ENCODE results near the gene TMEM38B. TPM values are rescaled to one million over a fixed set of nuclear protein-coding genes. Genes with fewer than 3 reads are reported as not detected.

Gene TMEM38B
- total RNA-seq, 1 donor from 2014 or later = 12.1 TPM

DNA sequence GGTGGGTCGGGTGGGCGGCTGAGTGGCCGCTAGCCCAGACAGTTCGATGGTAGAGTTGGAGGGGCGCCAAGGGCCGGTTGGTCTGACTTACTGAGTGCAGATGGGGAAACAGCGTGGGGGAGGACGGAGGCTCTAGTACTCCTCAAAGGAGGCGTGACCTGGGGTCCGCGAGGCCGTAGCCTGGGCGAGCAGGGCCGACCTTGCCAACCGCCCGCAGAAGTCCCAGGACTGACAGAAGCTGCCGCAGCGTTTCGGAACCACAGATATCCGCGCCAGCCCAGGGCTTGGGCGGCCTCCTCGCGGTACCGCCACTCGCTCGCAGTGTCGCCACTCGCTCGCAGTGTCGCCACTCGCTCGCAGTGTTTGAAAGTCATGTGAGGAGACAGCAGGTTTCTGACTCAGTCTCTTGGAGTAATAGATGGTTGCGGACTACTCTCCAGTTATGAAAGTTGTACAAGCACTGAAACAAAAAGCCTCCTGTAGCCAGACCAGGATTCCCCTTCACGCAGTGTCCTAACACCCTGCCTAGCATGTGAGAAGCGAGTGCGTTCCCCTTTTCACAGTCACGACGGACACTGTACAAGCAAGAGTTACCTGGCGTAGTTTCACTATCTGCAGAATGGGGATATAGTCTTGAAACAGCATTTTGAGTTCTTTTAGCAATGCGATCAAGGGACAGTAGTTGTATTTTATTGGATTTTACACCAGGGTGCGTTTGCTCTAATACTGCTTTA lies 674 bp downstream of the TMEM38B start:
- no peaks in the 10 kb centered on the region for H3K9me3 Mint-ChIP-seq (ENCODE audit: low read depth)
- H3K27ac Mint-ChIP-seq (ENCODE audit: unreplicated experiment) = peak overlapping the region; percentile 76
- TF ChIP-seq, protein P1, sequence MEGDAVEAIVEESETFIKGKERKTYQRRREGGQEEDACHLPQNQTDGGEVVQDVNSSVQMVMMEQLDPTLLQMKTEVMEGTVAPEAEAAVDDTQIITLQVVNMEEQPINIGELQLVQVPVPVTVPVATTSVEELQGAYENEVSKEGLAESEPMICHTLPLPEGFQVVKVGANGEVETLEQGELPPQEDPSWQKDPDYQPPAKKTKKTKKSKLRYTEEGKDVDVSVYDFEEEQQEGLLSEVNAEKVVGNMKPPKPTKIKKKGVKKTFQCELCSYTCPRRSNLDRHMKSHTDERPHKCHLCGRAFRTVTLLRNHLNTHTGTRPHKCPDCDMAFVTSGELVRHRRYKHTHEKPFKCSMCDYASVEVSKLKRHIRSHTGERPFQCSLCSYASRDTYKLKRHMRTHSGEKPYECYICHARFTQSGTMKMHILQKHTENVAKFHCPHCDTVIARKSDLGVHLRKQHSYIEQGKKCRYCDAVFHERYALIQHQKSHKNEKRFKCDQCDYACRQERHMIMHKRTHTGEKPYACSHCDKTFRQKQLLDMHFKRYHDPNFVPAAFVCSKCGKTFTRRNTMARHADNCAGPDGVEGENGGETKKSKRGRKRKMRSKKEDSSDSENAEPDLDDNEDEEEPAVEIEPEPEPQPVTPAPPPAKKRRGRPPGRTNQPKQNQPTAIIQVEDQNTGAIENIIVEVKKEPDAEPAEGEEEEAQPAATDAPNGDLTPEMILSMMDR (IDR thresholded peaks at IDR 0.05) = peak; percentile 19
- H3K27me3 Mint-ChIP-seq (ENCODE audit: low read depth) = peaks cover 15% of the 10 kb centered on the region
- H3K4me3 Mint-ChIP-seq (ENCODE audit: unreplicated experiment) = peak overlapping the region; percentile 82
- peak; percentile 89 for DNase-seq (ENCODE audit: low spot score)
- peaks cover 29% of the 10 kb centered on the region for H3K4me1 Mint-ChIP-seq (ENCODE audit: low read depth)
- H3K36me3 Mint-ChIP-seq (ENCODE audit: low read depth) = no peaks in the 10 kb centered on the region

DNA sequence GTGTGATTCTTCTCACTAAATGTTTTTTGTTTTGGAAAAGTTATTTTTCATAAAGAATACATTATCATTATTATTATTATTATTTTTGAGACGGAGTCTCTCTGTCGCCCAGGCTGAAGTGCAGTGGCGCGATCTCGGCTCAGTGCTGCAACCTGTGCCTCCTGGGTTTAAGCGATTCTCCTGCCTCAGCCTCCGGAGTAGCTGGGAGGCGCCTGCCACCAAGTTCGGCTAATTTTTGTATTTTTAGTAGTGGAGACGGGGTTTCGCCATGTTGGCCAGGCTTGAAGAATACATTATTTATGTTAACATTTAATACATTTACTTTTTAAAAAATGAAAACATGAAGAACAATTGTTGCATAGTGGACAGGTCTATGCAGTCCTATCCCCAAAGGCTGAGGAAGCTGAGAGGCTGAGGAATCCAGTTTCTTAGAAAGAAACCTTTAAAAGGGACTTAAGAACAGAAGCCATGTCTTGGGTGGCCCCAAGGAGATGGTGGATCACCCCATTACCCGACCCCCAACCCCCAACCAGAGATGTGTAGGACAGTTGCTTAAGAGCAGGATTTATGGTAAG lies 2.0 kb downstream of the TMEM38B start:
- DNase-seq (ENCODE audit: low spot score) = no peak
- TF ChIP-seq, protein P1 (IDR thresholded peaks at IDR 0.05) = no peak
- Mint-ChIP-seq H3K4me1 (ENCODE audit: low read depth) (peaks cover 32% of the 10 kb centered on the region), H3K9me3 (ENCODE audit: low read depth) (no peaks in the 10 kb centered on the region), H3K27me3 (ENCODE audit: low read depth) (peaks cover 13% of the 10 kb centered on the region), H3K27ac (ENCODE audit: unreplicated experiment) (no peak overlapping the region), H3K36me3 (ENCODE audit: low read depth) (no peaks in the 10 kb centered on the region), H3K4me3 (ENCODE audit: unreplicated experiment) (no peak overlapping the region)

DNA sequence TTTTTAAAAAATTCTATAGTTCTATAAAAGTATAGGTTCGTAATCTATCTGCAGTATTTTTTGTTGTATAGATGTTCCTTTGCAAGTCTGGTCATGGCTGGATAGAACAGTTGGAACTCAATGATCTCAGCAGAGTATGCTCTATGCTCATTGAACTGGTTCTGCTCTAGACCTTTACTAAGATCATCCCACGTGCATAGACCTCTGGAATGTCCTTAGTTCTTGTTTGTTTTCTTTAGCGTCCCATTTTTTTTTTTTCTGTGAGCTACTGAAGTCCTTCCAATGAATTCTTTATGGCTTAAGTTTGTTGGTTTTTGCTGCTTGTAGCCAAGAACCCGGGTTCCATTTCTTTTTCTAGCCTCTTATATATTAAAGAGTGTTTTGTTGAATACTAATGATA lies 3.5 kb downstream of the TMEM38B start:
- no peaks in the 10 kb centered on the region for H3K36me3 Mint-ChIP-seq (ENCODE audit: low read depth)
- peaks cover 32% of the 10 kb centered on the region for H3K4me1 Mint-ChIP-seq (ENCODE audit: low read depth)
- no peak for DNase-seq (ENCODE audit: low spot score)
- H3K27ac Mint-ChIP-seq (ENCODE audit: unreplicated experiment) = no peak overlapping the region
- H3K9me3 Mint-ChIP-seq (ENCODE audit: low read depth) = no peaks in the 10 kb centered on the region
- TF ChIP-seq, protein P1 (IDR thresholded peaks at IDR 0.05) = no peak
- H3K4me3 Mint-ChIP-seq (ENCODE audit: unreplicated experiment) = no peak overlapping the region
- H3K27me3 Mint-ChIP-seq (ENCODE audit: low read depth) = peaks cover 7% of the 10 kb centered on the region

DNA sequence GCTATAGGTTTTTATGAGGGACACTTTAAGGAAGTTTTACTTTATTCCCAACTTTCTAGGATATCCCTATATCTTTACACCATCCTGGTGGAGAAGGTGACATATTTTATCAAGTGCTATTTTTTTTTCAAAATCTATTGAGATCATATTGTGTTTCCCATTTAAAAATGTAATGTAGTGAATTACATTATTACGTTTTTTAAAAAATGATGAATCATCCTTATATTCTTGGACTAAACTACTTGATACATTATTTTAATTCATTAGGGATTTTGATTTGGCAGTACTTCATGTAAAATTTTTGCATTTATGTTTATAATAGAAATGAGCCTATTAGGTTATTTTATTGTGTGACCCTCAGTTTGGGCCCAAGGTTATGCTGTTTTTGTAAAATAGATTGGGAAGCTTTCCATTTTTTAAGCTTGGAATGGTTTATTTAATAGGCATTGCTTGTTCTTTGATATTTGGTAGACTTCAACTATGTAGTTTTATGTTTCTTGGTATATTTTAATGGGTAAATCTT lies 4.1 kb downstream of the TMEM38B start:
- Mint-ChIP-seq H3K27me3 (ENCODE audit: low read depth) (peaks cover 5% of the 10 kb centered on the region), H3K4me1 (ENCODE audit: low read depth) (peaks cover 30% of the 10 kb centered on the region), H3K9me3 (ENCODE audit: low read depth) (no peaks in the 10 kb centered on the region), H3K36me3 (ENCODE audit: low read depth) (no peaks in the 10 kb centered on the region), H3K4me3 (ENCODE audit: unreplicated experiment) (no peak overlapping the region), H3K27ac (ENCODE audit: unreplicated experiment) (no peak overlapping the region)
- TF ChIP-seq, protein P1 (IDR thresholded peaks at IDR 0.05) = no peak
- DNase-seq (ENCODE audit: low spot score) = no peak

DNA sequence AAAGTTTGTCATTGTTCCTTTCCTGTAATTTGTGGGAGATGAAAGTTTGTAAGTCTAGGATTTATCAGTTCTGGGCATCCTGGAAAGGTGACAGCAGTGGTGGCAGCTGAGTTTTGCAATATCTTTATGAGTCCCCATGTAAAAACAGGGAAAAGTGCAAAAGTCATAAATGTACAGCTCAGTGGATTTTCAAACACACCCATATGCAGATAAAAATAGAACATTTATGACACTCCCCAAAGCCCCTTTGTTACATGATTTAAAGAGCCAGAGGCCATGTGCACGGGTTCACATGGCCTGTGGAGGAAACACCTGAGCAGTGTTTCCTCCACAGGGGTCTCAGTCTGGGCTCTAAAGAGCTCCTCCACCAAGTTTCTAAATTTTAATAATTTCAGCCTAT lies 6.3 kb downstream of the TMEM38B start:
- no peak overlapping the region for H3K4me3 Mint-ChIP-seq (ENCODE audit: unreplicated experiment)
- TF ChIP-seq, protein P1 (IDR thresholded peaks at IDR 0.05) = no peak
- H3K4me1 Mint-ChIP-seq (ENCODE audit: low read depth) = peaks cover 18% of the 10 kb centered on the region
- DNase-seq (ENCODE audit: low spot score) = no peak
- no peaks in the 10 kb centered on the region for H3K36me3 Mint-ChIP-seq (ENCODE audit: low read depth)
- H3K9me3 Mint-ChIP-seq (ENCODE audit: low read depth) = no peaks in the 10 kb centered on the region
- no peak overlapping the region for H3K27ac Mint-ChIP-seq (ENCODE audit: unreplicated experiment)
- H3K27me3 Mint-ChIP-seq (ENCODE audit: low read depth) = no peaks in the 10 kb centered on the region

Data from chondrocyte (in vitro differentiated cells).